Measurements from ENCODE around the gene RPS15. TPM values are rescaled to one million over a fixed set of nuclear protein-coding genes. Genes with fewer than 3 reads are reported as not detected.

RPS15 gene
- total and polyA plus RNA-seq, 2 of the 13 experiments (the other 11 are each of a cell fraction or from before 2014, with no cell fraction given), result 695 to 1,411 TPM

DNA sequence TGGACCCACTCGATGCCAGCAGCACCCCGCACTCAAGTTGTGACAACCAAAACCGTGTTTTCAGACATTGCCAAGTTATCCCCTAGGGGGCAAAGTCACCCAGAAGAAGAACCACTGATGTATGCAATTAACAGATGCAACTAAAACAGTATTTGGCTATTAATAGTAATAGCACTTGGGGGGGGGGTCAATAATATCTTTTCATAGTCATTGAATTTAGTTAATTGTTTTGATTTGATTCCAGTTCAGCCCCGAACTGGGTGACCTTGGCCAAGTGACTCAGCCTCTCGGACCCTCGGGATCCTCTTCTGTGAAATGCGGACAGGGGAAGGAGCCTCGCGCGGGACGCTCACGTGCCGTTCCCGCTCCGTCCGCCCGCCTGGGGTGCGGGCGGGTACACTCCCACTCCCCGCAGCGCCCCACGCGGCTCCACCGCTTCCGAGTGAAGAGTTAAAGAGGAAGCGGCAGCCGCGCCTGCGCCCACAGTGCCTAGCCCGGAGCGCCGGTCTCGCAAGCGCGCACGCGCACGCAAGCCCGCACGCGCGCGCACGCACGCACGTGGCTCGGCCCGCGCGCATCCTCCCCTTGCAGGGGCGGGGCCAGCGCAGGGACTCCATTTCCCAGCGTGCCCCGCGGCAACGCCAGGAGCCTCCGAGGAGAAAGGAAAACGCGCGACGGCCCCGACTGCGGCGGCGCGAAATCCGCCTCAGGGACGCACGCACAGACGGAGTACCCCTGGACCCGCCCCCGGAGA is 31.2 kb upstream of the RPS15 start (continued):
- TF ChIP-seq, protein P1, sequence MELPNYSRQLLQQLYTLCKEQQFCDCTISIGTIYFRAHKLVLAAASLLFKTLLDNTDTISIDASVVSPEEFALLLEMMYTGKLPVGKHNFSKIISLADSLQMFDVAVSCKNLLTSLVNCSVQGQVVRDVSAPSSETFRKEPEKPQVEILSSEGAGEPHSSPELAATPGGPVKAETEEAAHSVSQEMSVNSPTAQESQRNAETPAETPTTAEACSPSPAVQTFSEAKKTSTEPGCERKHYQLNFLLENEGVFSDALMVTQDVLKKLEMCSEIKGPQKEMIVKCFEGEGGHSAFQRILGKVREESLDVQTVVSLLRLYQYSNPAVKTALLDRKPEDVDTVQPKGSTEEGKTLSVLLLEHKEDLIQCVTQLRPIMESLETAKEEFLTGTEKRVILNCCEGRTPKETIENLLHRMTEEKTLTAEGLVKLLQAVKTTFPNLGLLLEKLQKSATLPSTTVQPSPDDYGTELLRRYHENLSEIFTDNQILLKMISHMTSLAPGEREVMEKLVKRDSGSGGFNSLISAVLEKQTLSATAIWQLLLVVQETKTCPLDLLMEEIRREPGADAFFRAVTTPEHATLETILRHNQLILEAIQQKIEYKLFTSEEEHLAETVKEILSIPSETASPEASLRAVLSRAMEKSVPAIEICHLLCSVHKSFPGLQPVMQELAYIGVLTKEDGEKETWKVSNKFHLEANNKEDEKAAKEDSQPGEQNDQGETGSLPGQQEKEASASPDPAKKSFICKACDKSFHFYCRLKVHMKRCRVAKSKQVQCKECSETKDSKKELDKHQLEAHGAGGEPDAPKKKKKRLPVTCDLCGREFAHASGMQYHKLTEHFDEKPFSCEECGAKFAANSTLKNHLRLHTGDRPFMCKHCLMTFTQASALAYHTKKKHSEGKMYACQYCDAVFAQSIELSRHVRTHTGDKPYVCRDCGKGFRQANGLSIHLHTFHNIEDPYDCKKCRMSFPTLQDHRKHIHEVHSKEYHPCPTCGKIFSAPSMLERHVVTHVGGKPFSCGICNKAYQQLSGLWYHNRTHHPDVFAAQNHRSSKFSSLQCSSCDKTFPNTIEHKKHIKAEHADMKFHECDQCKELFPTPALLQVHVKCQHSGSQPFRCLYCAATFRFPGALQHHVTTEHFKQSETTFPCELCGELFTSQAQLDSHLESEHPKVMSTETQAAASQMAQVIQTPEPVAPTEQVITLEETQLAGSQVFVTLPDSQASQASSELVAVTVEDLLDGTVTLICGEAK (IDR thresholded peaks at IDR 0.05), result no peak
- TF ChIP-seq, protein P1 (CRISPR knock-in tag; IDR thresholded peaks at IDR 0.05), result peak; percentile 17; the same call in 1 of the 2 replicates
- TF ChIP-seq CHD4 (IDR thresholded peaks at IDR 0.05; ENCODE audit: borderline replicate concordance, low read length) (peak; percentile 96; the same call in 1 of the 2 replicates), MEF2D (CRISPR knock-in tag; IDR thresholded peaks at IDR 0.05) (peak; percentile 37; the same call in 1 of the 2 replicates), HCFC1 (IDR thresholded peaks at IDR 0.05; ENCODE audit: low read depth, low read length) (peak; percentile 85), ZNF546 (CRISPR knock-in tag; conservative IDR thresholded peaks at IDR 0.05) (no peak; the same call in 1 of the 2 replicates), ZNF850 (CRISPR knock-in tag; conservative IDR thresholded peaks at IDR 0.05) (no peak), THAP11 (CRISPR knock-in tag; IDR thresholded peaks at IDR 0.05) (peak; percentile 97), ARNT2 (CRISPR knock-in tag; IDR thresholded peaks at IDR 0.05; ENCODE audit: low read depth) (peak; percentile 81)
- TF ChIP-seq, protein P2, sequence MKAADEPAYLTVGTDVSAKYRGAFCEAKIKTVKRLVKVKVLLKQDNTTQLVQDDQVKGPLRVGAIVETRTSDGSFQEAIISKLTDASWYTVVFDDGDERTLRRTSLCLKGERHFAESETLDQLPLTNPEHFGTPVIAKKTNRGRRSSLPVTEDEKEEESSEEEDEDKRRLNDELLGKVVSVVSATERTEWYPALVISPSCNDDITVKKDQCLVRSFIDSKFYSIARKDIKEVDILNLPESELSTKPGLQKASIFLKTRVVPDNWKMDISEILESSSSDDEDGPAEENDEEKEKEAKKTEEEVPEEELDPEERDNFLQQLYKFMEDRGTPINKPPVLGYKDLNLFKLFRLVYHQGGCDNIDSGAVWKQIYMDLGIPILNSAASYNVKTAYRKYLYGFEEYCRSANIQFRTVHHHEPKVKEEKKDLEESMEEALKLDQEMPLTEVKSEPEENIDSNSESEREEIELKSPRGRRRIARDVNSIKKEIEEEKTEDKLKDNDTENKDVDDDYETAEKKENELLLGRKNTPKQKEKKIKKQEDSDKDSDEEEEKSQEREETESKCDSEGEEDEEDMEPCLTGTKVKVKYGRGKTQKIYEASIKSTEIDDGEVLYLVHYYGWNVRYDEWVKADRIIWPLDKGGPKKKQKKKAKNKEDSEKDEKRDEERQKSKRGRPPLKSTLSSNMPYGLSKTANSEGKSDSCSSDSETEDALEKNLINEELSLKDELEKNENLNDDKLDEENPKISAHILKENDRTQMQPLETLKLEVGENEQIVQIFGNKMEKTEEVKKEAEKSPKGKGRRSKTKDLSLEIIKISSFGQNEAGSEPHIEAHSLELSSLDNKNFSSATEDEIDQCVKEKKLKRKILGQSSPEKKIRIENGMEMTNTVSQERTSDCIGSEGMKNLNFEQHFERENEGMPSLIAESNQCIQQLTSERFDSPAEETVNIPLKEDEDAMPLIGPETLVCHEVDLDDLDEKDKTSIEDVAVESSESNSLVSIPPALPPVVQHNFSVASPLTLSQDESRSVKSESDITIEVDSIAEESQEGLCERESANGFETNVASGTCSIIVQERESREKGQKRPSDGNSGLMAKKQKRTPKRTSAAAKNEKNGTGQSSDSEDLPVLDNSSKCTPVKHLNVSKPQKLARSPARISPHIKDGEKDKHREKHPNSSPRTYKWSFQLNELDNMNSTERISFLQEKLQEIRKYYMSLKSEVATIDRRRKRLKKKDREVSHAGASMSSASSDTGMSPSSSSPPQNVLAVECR (CRISPR knock-in tag; IDR thresholded peaks at IDR 0.05; ENCODE audit: borderline replicate concordance), result peak; percentile 69; the same call in 1 of the 2 replicates
- TF ChIP-seq, protein P3, sequence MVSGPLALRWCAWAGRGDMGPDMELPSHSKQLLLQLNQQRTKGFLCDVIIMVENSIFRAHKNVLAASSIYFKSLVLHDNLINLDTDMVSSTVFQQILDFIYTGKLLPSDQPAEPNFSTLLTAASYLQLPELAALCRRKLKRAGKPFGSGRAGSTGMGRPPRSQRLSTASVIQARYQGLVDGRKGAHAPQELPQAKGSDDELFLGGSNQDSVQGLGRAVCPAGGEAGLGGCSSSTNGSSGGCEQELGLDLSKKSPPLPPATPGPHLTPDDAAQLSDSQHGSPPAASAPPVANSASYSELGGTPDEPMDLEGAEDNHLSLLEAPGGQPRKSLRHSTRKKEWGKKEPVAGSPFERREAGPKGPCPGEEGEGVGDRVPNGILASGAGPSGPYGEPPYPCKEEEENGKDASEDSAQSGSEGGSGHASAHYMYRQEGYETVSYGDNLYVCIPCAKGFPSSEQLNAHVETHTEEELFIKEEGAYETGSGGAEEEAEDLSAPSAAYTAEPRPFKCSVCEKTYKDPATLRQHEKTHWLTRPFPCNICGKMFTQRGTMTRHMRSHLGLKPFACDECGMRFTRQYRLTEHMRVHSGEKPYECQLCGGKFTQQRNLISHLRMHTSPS (CRISPR knock-in tag; IDR thresholded peaks at IDR 0.05; ENCODE audit: low read depth), result 0 out of 2 replicates have a peak, but pooled peaks have one; percentile 9
